ENCODE data around the gene MAPK8.

MAPK8 gene

GRCh38 chr10:48464871-48465736 lies 158.6 kb downstream of the MAPK8 start:
- no peak for DNase-seq

DNA sequence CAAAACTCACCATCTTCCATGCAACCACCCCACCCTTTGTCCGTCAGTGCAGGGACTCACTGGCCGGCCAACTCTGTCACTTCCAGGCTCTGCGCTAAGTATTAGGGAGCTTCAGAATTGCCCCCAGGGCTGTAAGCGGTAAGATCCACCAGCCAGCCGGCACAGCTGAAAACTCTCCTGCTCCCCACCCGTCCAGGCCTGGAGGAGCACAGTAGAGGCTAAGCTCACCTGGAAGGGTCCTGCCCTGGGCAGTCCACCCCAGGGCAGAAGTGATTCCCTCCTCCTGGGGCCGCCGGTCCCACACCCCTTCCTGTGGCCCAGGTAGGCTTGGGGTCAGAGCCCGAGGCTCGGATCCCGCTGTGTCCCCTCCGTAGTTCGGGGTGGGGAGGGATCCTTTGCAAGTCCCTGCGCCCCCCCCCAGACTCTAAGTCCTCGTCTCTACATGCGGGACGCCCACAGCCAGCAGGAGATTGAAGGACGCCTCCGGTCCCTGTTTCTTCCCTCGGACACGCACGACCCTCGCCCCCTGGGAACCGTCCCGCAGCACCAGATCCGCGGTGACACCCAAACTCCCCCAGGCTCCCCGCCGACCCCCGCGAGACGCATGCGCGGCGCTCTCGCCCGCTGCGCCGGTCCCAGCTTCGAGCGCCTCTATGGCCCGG lies 159.5 kb downstream of the MAPK8 start:
- DNase-seq: no peak

DNA sequence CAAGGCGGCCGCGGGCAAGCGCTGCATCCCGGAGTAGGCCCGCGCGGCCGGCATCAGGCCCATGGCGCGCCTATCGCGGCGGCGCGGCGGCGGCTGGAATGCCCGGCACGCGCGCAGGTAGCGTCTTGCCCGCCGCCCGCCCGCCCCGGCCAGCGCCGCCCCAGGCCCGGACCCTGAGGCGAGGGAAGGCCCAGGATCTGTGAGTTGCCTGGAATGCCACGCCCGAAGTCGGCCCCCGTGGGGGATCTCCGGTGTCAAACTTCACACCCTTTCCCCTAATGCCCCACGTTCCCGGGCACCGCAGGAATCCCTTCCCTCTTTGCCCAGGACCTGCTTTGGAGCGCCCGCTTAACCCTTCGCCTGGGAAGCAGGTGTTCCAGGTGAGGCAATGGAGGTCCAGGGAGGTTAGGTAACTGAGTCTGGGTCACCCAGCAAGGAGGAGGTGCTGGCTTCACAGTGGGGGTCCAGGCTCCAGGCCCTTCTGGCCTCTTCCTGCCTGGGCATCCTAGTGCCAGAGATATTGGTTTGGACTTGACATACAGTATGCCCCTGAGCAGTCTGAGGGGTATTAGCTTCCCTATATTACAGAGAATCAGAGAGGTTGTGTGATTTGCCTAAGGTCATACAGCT lies 160.2 kb downstream of the MAPK8 start:
- DNase-seq: no peak

- no peak for DNase-seq
These were observed 161.2 kb downstream of the MAPK8 start for GRCh38 chr10:48467669-48468068.

GRCh38 chr10:48468130-48468790 lies 161.8 kb downstream of the MAPK8 start:
- no peak for DNase-seq

GRCh38 chr10:48468866-48469511 lies 162.5 kb downstream of the MAPK8 start:
- DNase-seq: no peak

- DNase-seq: no peak
These were observed 163.1 kb downstream of the MAPK8 start for GRCh38 chr10:48469516-48470020.

GRCh38 chr10:48470115-48470892 lies 163.8 kb downstream of the MAPK8 start:
- no peak for DNase-seq

GRCh38 chr10:48470893-48471805 lies 164.7 kb downstream of the MAPK8 start:
- DNase-seq: no peak

DNA sequence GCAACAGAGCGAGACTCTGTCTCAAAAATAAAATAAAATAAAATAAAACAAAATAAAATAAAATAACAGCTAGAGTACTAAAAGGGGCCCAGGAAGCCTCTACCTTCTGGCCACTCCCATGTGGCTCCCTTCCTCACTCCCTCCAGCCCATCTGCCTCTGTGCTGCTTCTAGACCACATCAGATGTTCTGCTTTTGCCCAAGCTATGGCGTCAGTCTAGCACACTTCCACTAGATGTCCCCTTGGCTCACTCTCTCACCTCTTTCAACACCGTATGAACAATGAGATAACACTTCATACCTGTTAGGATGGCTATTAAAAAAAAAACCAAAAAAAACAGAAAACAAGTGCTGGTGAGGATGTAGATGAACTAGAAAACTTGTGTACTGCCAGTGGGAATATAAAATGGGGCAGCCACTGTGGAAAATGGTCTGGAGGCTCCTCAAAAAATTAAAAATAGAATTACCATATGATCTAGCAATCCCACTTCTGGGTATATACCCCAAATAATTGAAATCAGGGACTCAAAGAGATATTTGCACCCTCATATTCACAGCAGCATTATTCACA lies 166.1 kb downstream of the MAPK8 start:
- no peak for DNase-seq

DNA sequence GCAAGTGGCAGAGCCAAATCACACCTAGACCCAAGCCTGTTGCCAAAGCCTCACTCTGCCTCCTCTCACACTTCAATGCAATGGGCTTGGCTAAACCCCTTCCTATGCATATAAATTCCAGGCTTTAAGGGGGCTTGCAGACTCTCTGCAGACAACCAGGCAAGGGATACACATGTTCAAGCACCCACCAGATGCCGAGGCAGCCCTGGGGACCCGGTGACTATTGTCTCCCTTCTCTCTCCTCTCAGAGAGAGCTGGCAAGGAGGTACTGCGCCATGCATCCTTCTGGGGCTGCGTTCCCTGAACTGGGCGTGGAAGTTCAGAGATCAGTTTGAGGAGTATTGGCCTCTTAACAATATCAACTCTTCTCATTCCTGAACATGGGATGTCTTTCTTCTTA lies 167.2 kb downstream of the MAPK8 start:
- no peak for DNase-seq

GRCh38 chr10:48474765-48475365 lies 168.4 kb downstream of the MAPK8 start:
- DNase-seq: no peak

DNA sequence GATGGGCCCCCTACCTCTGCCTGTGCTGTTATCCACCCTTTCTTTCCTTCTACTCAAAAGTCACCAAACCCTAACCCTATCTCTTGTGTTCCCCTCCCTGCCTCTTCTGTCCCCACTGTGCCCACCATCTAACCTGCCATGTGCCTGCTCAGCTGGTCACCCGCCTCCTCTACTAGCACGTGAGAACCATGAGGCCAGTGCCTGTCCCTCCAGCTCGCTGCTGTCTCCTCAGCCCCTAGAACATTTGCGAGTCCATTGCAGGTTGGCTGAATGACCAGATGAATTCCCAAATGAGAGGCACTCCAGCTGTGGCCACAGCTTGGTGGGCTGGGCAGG lies 169.4 kb downstream of the MAPK8 start:
- DNase-seq: no peak

DNA sequence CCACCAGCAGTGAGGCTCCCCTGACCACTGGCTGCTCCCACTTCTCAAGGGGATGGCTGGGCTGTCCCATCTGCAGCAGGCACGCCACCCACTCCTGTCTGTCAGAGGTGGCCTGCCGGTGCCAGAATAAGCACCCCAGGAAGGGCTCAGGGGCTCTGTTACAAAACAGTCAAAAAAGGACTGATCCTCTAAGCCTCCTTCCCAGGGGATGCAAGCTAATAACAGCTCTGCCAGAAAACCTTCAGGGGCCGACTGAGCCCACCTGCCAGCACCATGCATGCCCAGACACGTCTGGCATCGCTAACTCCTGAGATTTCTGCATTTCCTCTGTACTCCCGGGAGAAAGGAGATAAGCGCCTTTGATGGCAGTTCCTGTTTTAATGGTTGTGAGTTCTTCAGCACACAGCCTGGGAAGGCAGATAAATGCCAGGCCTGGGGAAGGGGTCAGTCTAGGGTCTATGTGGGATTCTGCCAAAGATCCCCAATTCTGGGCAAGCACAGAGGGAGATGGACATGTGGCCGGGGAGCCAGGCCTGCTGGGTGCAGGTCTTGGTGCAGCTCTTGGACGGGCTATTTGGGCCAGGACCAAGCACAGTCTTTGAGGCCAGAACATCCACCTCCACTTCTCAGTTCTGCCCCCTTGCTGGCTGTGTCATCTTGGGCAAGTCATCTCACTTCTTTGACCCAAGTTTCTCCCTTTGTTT lies 170.0 kb downstream of the MAPK8 start:
- no peak for DNase-seq

DNA sequence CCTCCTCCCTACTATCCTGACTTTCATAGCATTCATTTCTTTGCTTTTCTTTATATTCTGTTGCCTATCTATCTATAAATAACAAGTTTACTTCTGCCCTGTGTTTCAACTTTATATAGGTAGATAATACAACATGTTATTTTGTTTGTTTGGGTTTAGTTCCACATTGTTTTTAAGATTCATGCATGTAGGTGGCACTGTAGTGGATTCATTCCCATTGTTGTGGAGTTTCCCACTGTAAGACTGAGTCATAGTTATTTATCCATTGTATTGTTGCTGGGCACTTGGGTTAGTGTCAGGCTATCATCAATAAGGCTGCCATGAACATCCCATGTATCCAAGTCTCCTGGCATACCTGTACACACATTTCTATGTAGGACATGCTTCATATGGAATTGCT lies 170.7 kb downstream of the MAPK8 start:
- DNase-seq: no peak

DNA sequence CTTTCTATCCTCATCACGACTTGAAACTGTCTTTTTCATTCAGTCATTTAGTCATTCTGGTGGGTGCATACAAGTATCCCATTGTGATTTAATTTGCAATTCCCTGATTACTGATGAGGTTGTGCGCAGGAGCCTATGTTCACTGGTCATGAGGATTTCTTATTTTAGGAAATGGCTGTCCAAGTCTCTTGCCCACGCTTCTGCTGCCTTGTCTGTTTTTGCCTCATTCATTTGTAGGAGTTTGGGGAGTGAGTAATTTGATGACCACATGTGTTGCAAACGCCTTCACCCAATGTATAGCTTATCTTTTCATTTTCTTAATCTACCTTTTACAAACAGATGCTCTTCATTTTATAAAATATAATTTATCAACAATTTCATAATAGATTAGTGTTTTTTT lies 171.1 kb downstream of the MAPK8 start:
- no peak for DNase-seq

GRCh38 chr10:48478469-48478868 lies 172.0 kb downstream of the MAPK8 start:
- DNase-seq: no peak

DNA sequence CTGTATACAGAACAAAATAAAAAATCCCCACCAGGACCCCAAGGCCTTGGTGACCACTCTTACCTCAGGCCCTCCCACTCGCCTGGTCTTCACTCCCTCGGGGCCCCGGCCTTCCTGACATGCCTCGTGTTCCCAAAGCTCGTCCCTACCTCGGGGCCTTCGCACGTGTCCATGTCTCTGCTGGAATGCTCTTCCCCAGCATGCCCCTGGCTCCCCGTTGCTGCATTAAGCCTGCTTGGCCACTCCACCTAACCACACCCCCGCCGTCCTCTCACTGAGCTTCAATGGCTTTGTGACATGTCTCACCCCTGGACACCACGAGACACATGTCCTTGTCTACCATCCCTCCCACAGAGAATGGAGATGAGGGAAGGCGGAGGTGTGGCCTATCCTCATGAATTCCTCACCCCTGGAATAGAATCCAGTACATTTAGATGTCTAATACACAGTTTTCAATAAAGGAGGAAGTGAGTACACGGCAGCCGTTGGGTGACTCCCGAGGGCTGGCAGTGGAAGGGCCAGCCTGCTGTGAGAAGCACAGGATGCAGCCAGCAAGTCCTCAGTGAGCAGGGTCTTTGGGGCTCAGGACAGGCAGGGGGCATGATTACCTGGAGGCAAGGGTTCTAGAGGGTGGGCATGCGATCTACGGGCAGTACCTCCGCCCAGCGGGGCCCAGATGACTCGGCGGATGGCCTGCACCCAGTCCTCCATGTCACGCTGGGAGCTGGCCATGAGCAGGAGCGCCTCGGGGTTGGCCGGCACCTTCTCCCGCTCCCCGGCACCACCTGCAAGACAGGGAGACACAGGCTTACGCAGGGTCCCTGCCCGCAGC lies 172.7 kb downstream of the MAPK8 start:
- no peak for DNase-seq
